Right lobe of liver (tissue), 6 donors: ENCODE measurements around the gene EMD. TPM values are rescaled to one million over a fixed set of nuclear protein-coding genes. Genes with fewer than 3 reads are reported as not detected.
"Not testable (repeated sequence)": the region's sequence is repeated elsewhere in the genome, so short reads cannot be mapped to it uniquely, and the experiment has no call there.

ENCODE experiments used
- ATAC-seq, 4 donors: fragments of 200-7000 bp; cut with Tn5 transposase; one replicate each; pipeline ENCODE4 v1.9.1; 2020; ENCODE audit warnings: mild to moderate bottlenecking in 4 of 4, moderate library complexity in 4 of 4
- DNase-seq, 3 donors: peaks; one replicate each; pipeline ENCODE4 v3.0.0-alpha.2; 2020
- H3K27ac ChIP-seq, 3 donors: fragments of 200-600 bp; one replicate each; pipeline ENCODE4 v1.8.0; 2022
- H3K27me3 ChIP-seq, 2 donors: fragments of 200-600 bp; one replicate each; pipeline ENCODE4 v1.8.0; 2022
- H3K36me3 ChIP-seq, 4 donors: fragments of 200-600 bp; sonication (generic) in 1 of 4; one replicate each; pipeline versions ENCODE4 v1.5.1 to v1.8.0; 2017 to 2022; ENCODE audit warnings: control low read depth in 1 of 4
- H3K4me1 ChIP-seq, 4 donors: fragments of 200-600 bp; sonication (generic) in 1 of 4; one replicate each; pipeline versions ENCODE4 v1.5.1 to v1.8.0; 2017 to 2022; ENCODE audit warnings: control low read depth in 1 of 4
- H3K4me3 ChIP-seq, 3 donors: fragments of 200-600 bp; one replicate each; pipeline ENCODE4 v1.8.0; 2022
- H3K9me3 ChIP-seq, 4 donors: fragments of 200-600 bp; sonication (generic) in 1 of 4; one replicate each; pipeline versions ENCODE4 v1.5.1 to v1.8.0; 2017 to 2022; ENCODE audit warnings: control low read depth in 1 of 4
- CTCF ChIP-seq, 4 donors: fragments of 200-600 bp in 3 of 4; fragments of 450-650 bp in 1 of 4; IDR thresholded peaks; one replicate each; pipeline versions ENCODE4 v1.5.1 to v1.8.0; 2016 to 2022; ENCODE audit warnings: antibody characterized with exemption in 4 of 4, mild to moderate bottlenecking in 2 of 4
- POLR2A ChIP-seq: fragments of 450-650 bp; IDR thresholded peaks from one replicate; pipeline ENCODE4 v1.6.1; 2017; ENCODE audit warnings: antibody characterized with exemption, mild to moderate bottlenecking
- WGBS: methylation state at CpG from one replicate; pipeline ENCODE4 v1.1.6; 2018; ENCODE audit warnings: low coverage, low lambda C conversion rate; ENCODE audit not compliant: insufficient coverage; ENCODE audit errors: missing lambda C conversion rate; 5-methylcytosine and 5-hydroxymethylcytosine counted together
- intact Hi-C, 2 donors: fragments of 100-400 bp; cut with DNase I; formaldehyde crosslinking; loops; one replicate each; pipeline versions ENCODE4 v1.11.2 to v1.14.1; 2022
- total RNA-seq, 6 experiments: library from RNA; depleted of rRNA in 2 of 6; stranded (reverse); fragments of >200 nt in 2 of 6; fragmentation: NEBNext Ultra II Directional in 3 of 6; extraction: Animal tissue kit (Norgen Biotek cat#: 25700) in 3 of 6; gene quantifications; one replicate each; pipeline versions ENCODE4 v1.1.0 to v1.2.4, GENCODE V29; 2016 to 2023
- donor health status: DM: no; HTN: yes; CAD: no.
- donor health status: DM: no; HTN: no; CAD: no.
- donor health status: DM: no; HTN: no; CAD: no.
- donor health status: DM: no; HTN: yes; CAD: no.
- donor health status: DM: no; HTN: yes; CAD: no.

The EMD gene
- total RNA-seq, 6 experiments from 2014 or later: 19.8 to 28.8 (median 24.2) TPM

GRCh38 chrX:154334496-154334895 is 44.6 kb upstream of the EMD start:
- Histone ChIP-seq H3K4me1 (no peaks in the 10 kb centered on the region), H3K27ac (no peak overlapping the region), H3K27me3 (no peaks in the 10 kb centered on the region), H3K4me3 (no peak overlapping the region), H3K36me3 (no peaks in the 10 kb centered on the region), H3K9me3 (no peaks in the 10 kb centered on the region)
- DNase-seq: peak in 1 of 3 donors; percentile 28
- 73% methylated on average over 9 of the region's 10 CpGs for WGBS
- TF ChIP-seq CTCF (IDR thresholded peaks at IDR 0.05) (no peak), POLR2A (no peak)
- ATAC-seq: no peak
- intact Hi-C loops: no loop called here

- H3K4me1 ChIP-seq, H3K27me3 ChIP-seq, H3K4me3 ChIP-seq, intact Hi-C loops, H3K9me3 ChIP-seq, H3K27ac ChIP-seq, H3K36me3 ChIP-seq: not testable (repeated sequence)
- DNase-seq (peak in 1 of 3 donors; percentile 7), ATAC-seq (peak; percentile 82 to 93 (median 90))
- WGBS: no CpG with 5 or more reads among the region's 115 CpGs
Observed at GRCh38 chrX:154341399-154342298, 37.4 kb upstream of the EMD start.

- H3K36me3 ChIP-seq, H3K27ac ChIP-seq, intact Hi-C loops, H3K9me3 ChIP-seq, H3K4me3 ChIP-seq, H3K27me3 ChIP-seq, DNase-seq, H3K4me1 ChIP-seq: not testable (repeated sequence)
- peak in 3 of 4 donors; percentile 0 to 27 (median 4) for ATAC-seq
- no CpG with 5 or more reads among the region's 16 CpGs for WGBS
Observed at GRCh38 chrX:154343063-154343462, 36.0 kb upstream of the EMD start.

- H3K27ac ChIP-seq, H3K4me3 ChIP-seq, DNase-seq, H3K27me3 ChIP-seq, H3K9me3 ChIP-seq, intact Hi-C loops, H3K36me3 ChIP-seq, H3K4me1 ChIP-seq: not testable (repeated sequence)
- whole genome bisulfite sequencing: no CpG with 5 or more reads among the region's 20 CpGs
- ATAC-seq: peak; percentile 16 to 52 (median 32)
Observed at GRCh38 chrX:154343620-154344019, 35.5 kb upstream of the EMD start.

GRCh38 chrX:154348114-154348531 is 31.0 kb upstream of the EMD start:
- ATAC-seq (no peak), DNase-seq (peak in 1 of 3 donors; percentile 27)
- Histone ChIP-seq H3K27ac (no peak overlapping the region), H3K9me3 (no peaks in the 10 kb centered on the region), H3K27me3 (no peaks in the 10 kb centered on the region), H3K4me3 (no peak overlapping the region), H3K4me1 (peaks cover 0 to 3% (median 0%) of the 10 kb centered on the region in 4 donors), H3K36me3 (peaks cover 0 to 4% (median 0%) of the 10 kb centered on the region in 4 donors)
- intact Hi-C loops: no loop called here
- TF ChIP-seq POLR2A (no peak), CTCF (IDR thresholded peaks at IDR 0.05) (no peak)
- WGBS: no CpG with 5 or more reads among the region's 7 CpGs

GRCh38 chrX:154348646-154349358 is 30.3 kb upstream of the EMD start:
- H3K27ac ChIP-seq: no peak overlapping the region
- H3K27me3 ChIP-seq: no peaks in the 10 kb centered on the region
- peak in 1 of 3 donors; percentile 45 for DNase-seq
- peaks cover 0 to 3% (median 0%) of the 10 kb centered on the region in 4 donors for H3K4me1 ChIP-seq
- peaks cover 0 to 4% (median 0%) of the 10 kb centered on the region in 4 donors for H3K36me3 ChIP-seq
- ATAC-seq: no peak
- no peak overlapping the region for H3K4me3 ChIP-seq
- TF ChIP-seq CTCF (IDR thresholded peaks at IDR 0.05) (no peak), POLR2A (no peak)
- WGBS: no CpG with 5 or more reads among the region's 24 CpGs
- intact Hi-C loops: no loop called here
- H3K9me3 ChIP-seq: no peaks in the 10 kb centered on the region
